ENCODE data around the gene CEP120. TPM values are rescaled to one million over a fixed set of nuclear protein-coding genes. Genes with fewer than 3 reads are reported as not detected.

Gene CEP120
- total and polyA plus RNA-seq, 8 donors, result 4.0 to 12.7 (median 9.4) TPM

GRCh38 chr5:123298335-123299030 lies 124.7 kb downstream of the CEP120 start:
- no peak for FAIRE-seq
- no peaks in the 10 kb centered on the region for H3K27me3 ChIP-seq
- 58 to 67% methylated on average over 2 of the region's 2 CpGs for WGBS, 2 donors

GRCh38 chr5:123297866-123298265 lies 125.3 kb downstream of the CEP120 start:
- Histone ChIP-seq H3K36me3 (no peaks in the 10 kb centered on the region), H3K4me1 (no peaks in the 10 kb centered on the region), H3K9me3 (no peaks in the 10 kb centered on the region), H3K27me3 (no peaks in the 10 kb centered on the region), H3K4me3 (no peak overlapping the region), H3K27ac (no peak overlapping the region)
- WGBS, 2 donors, result 77 to 78% methylated on average over 1 of the region's 1 CpG
- FAIRE-seq (no peak), DNase-seq (no peak), ATAC-seq (no peak)
- intact Hi-C loops (cut with DNase I), result no loop called here
- TF ChIP-seq CTCF (IDR thresholded peaks at IDR 0.05), result no peak

More at GRCh38 chr5:123298335-123299030, 124.7 kb downstream of the CEP120 start:
- TF ChIP-seq CTCF (IDR thresholded peaks at IDR 0.05), result no peak
- intact Hi-C loops (cut with DNase I), result no loop called here
- H3K27ac ChIP-seq, result no peak overlapping the region
- H3K4me3 ChIP-seq, result no peak overlapping the region
- ATAC-seq (no peak), DNase-seq (no peak)
- H3K9me3 ChIP-seq, result no peaks in the 10 kb centered on the region
- no peaks in the 10 kb centered on the region for H3K36me3 ChIP-seq
- no peaks in the 10 kb centered on the region for H3K4me1 ChIP-seq

- no peak for ATAC-seq
- no peaks in the 10 kb centered on the region for H3K9me3 ChIP-seq
Observed at GRCh38 chr5:123297198-123297831, 125.9 kb downstream of the CEP120 start.

More at GRCh38 chr5:123297198-123297831, 125.9 kb downstream of the CEP120 start:
- DNase-seq (no peak), FAIRE-seq (peak; percentile 39)
- intact Hi-C loops (cut with DNase I), result no loop called here
- no peak overlapping the region for H3K4me3 ChIP-seq
- H3K27me3 ChIP-seq, result no peaks in the 10 kb centered on the region
- no peak overlapping the region for H3K27ac ChIP-seq
- no peaks in the 10 kb centered on the region for H3K36me3 ChIP-seq
- no peak for TF ChIP-seq CTCF (IDR thresholded peaks at IDR 0.05)
- H3K4me1 ChIP-seq, result no peaks in the 10 kb centered on the region
- 83 to 85% methylated on average over 2 of the region's 2 CpGs for WGBS, 2 donors

Other genes starting within 250 kb of the CEP120 start
- 10 to 100 TPM; 11.3 to 29.0 (median 16.7) TPM for gene CSNK1G3, start 88.8 kb upstream of the CEP120 start, total RNA-seq
- 1 to 10 TPM; 3.9 to 6.0 TPM for gene CSNK1G3, start 88.8 kb upstream of the CEP120 start, polyA plus RNA-seq